Measurements from ENCODE around the gene SIRPA. TPM values are rescaled to one million over a fixed set of nuclear protein-coding genes. Genes with fewer than 3 reads are reported as not detected.

SIRPA gene
- total and polyA plus RNA-seq, 2 of the 4 experiments (the other 2 are of a cell fraction), result 9.9 to 40.2 TPM

DNA sequence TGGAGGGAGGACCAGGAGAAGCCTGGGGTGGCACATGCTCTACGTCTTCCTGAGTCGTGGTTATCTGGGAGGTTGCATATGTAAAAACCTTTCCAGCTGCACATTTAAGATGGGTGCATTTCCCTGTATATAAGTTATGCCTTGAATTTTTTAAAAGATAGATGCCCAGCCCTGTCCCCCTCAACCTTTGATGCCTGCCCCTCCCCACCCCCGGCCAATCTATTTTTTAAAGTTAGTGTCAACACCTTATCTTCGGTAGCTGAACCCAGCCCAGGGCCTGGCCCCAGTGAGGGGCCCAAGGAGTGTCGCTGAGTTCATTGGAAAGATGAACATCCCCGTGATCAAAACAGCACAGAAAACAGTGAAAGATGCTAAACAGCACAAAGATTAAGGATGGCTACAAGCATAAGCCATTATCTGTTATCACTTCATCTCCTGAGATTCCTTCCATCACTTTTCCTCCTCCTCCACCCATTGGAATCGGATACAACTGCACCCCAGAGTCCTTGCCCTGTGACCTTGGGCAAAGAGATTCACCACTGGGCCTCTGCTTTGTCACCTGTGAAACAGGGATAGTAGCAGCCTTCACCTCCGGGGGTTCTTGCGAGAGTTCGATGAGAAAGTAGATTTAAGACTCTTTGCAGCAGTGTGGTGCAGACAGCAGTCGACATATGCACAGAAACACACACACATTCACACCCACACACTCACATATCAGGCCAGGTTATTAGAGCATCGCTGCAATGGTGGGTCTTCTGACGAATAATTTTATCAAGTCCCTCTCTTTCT lies 47.5 kb downstream of the SIRPA start:
- CTCF ChIA-PET, result interaction anchor here (0.7 to 1.2 kb wide), 2 partner anchors 9 to 230 kb away, joined by 3 read pairs; no protein-coding TSS in a partner anchor
- H4K91ac ChIP-seq (ENCODE audit: insufficient read depth, low read depth, low read length), result no peak overlapping the region
- no peak for DNase-seq

More for the DNA sequence above, 47.5 kb downstream of the SIRPA start:
- no peak overlapping the region for H2AK9ac ChIP-seq (replicated peaks; ENCODE audit: low read depth, low read length, poor library complexity)
- peaks cover 6% of the 10 kb centered on the region for H3K4me1 ChIP-seq (ENCODE audit: control insufficient read depth, insufficient read depth, low read length)
- H3K18ac ChIP-seq (ENCODE audit: low read depth, low read length), result no peak overlapping the region
- dilution Hi-C loops (cut with HindIII; ENCODE audit: low sequenced_read_pairs, unreplicated experiment) (no loop called here), in situ Hi-C loops (cut with MboI; ENCODE audit: low sequenced_read_pairs) (no loop called here), intact Hi-C loops (cut with micrococcal nuclease) (no loop called here)
- no peak overlapping the region for H3K23ac ChIP-seq (ENCODE audit: low read depth, low read length)
- H3K9me1 ChIP-seq (ENCODE audit: insufficient read depth, low read length), result no peaks in the 10 kb centered on the region; the same call in 1 of the 2 replicates
- H3K14ac ChIP-seq (replicated peaks; ENCODE audit: low read depth, low read length), result no peak overlapping the region
- POLR2A ChIA-PET (ENCODE audit: unreplicated experiment), result no interaction called here
- no peak overlapping the region for H2BK20ac ChIP-seq (ENCODE audit: low read depth, low read length)
- H2AFZ ChIP-seq (replicated peaks; ENCODE audit: low read length, poor library complexity), result no peak overlapping the region
- H3K4ac ChIP-seq (ENCODE audit: low read depth, low read length), result no peak overlapping the region
- no peak overlapping the region for H2AK5ac ChIP-seq (ENCODE audit: low read depth, low read length)
- H2BK5ac ChIP-seq (ENCODE audit: low read depth, low read length, poor library complexity, severe bottlenecking), result no peak overlapping the region
- H2BK15ac ChIP-seq (ENCODE audit: low read depth, low read length), result no peak overlapping the region
- H4K20me1 ChIP-seq (ENCODE audit: insufficient read depth, low read length), result no peaks in the 10 kb centered on the region
- TF ChIP-seq, protein P1, sequence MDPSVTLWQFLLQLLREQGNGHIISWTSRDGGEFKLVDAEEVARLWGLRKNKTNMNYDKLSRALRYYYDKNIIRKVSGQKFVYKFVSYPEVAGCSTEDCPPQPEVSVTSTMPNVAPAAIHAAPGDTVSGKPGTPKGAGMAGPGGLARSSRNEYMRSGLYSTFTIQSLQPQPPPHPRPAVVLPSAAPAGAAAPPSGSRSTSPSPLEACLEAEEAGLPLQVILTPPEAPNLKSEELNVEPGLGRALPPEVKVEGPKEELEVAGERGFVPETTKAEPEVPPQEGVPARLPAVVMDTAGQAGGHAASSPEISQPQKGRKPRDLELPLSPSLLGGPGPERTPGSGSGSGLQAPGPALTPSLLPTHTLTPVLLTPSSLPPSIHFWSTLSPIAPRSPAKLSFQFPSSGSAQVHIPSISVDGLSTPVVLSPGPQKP (IDR thresholded peaks at IDR 0.05; ENCODE audit: borderline replicate concordance, low read depth, low read length), result no peak
- no peak for ATAC-seq (ENCODE audit: low read depth)
- no peak overlapping the region for H3K56ac ChIP-seq (ENCODE audit: extremely low read depth, insufficient read depth, low read length)
- peaks cover 47% of the 10 kb centered on the region for H3K27me3 ChIP-seq (ENCODE audit: control insufficient read depth, insufficient read depth, low read length)
- BruUV-seq (replicated peaks), result no TSS peak
- H3K4me2 ChIP-seq (ENCODE audit: low read depth, low read length), result no peak overlapping the region
- no peak overlapping the region for H3K4me3 ChIP-seq (ENCODE audit: insufficient read depth, low read depth, low read length)
- H3K79me1 ChIP-seq (ENCODE audit: low read depth in 1 of 2, low read length in 2 of 2), result no peaks in the 10 kb centered on the region
- H4K8ac ChIP-seq (ENCODE audit: low read depth in 2 of 2, low read length in 2 of 2), result no peak overlapping the region
- H2BK120ac ChIP-seq (ENCODE audit: low read depth, low read length), result no peak overlapping the region
- no peak overlapping the region for H3K27ac ChIP-seq (ENCODE audit: insufficient read depth, low read length)
- H3K9me3 ChIP-seq (ENCODE audit: control insufficient read depth, insufficient read depth, low read length), result no peaks in the 10 kb centered on the region
- H3K9ac ChIP-seq (ENCODE audit: low read depth, low read length), result no peak overlapping the region
- H3K36me3 ChIP-seq (ENCODE audit: control insufficient read depth, insufficient read depth, low read length), result peaks cover 6% of the 10 kb centered on the region; the same call in 1 of the 2 replicates
- no peak overlapping the region for H4K5ac ChIP-seq (ENCODE audit: low read depth, low read length)
- WGBS, 2 experiments (ENCODE audit: extremely low coverage in 2 of 2, insufficient read length in 1 of 2), result 51% methylated on average over 3 of the region's 13 CpGs; no CpG with 5 or more reads in 1 of the 2 experiments
